Thoracic aorta (tissue), 2 donors: ENCODE data around the gene KRT79. TPM values are rescaled to one million over a fixed set of nuclear protein-coding genes. Genes with fewer than 3 reads are reported as not detected.

Source experiments
- ATAC-seq: fragments of 150-250 bp; one replicate; pipeline ENCODE4 v1.8.0; 2017; ENCODE audit warnings: low read depth; ENCODE audit not compliant: insufficient number of reproducible peaks, low FRiP score
- DNase-seq: peaks from one replicate; pipeline ENCODE4 v3.0.0-alpha.2; 2020; ENCODE audit warnings: low spot score
- H3K27ac ChIP-seq, 2 donors: fragments of 200-600 bp; sonication (generic); 1 replicate in 1 of 2; 2 replicates in 1 of 2; pipeline ENCODE4 v1.5.1; 2016; ENCODE audit warnings: mild to moderate bottlenecking in 2 of 2, moderate library complexity in 2 of 2
- H3K27me3 ChIP-seq: fragments of 200-600 bp; sonication (generic); replicated peaks from 2 replicates; pipeline ENCODE4 v1.6.0; 2016; ENCODE audit warnings: mild to moderate bottlenecking; ENCODE audit not compliant: insufficient read depth
- H3K36me3 ChIP-seq: fragments of 200-600 bp; sonication (generic); one replicate; pipeline ENCODE4 v1.5.1; 2016
- H3K4me1 ChIP-seq, 2 donors: fragments of 200-600 bp; sonication (generic); 1 replicate in 1 of 2; 2 replicates in 1 of 2; pipeline versions ENCODE4 v1.5.1 to v1.6.0; 2016; ENCODE audit warnings: low read depth in 2 of 2, mild to moderate bottlenecking in 1 of 2; ENCODE audit not compliant: control insufficient read depth in 1 of 2
- H3K4me3 ChIP-seq: fragments of 200-600 bp; sonication (generic); 2 replicates; pipeline ENCODE4 v1.5.1; 2016; ENCODE audit warnings: mild to moderate bottlenecking
- H3K9me3 ChIP-seq: fragments of 200-600 bp; sonication (generic); 2 replicates; pipeline ENCODE4 v1.5.1; 2016
- CTCF ChIP-seq: fragments of 200-600 bp; sonication (generic); IDR thresholded peaks from one replicate; pipeline ENCODE4 v1.5.1; 2019; ENCODE audit warnings: antibody characterized with exemption
- total RNA-seq, 2 donors: library from RNA; depleted of rRNA; stranded (reverse); fragments of >200 nt; gene quantifications; one replicate each; pipeline versions ENCODE4 v1.1.0 to v1.2.3, GENCODE V29; 2016

KRT79 gene
- total RNA-seq, 2 donors from 2014 or later, result not detected

GRCh38 chr12:52876372-52876771, 42.3 kb upstream of the KRT79 start:
- ATAC-seq (no peak), DNase-seq (no peak)
- TF ChIP-seq CTCF, result no peak
- Histone ChIP-seq H3K27ac (no peak overlapping the region), H3K36me3 (no peaks in the 10 kb centered on the region), H3K4me1 (peaks cover 7 to 13% of the 10 kb centered on the region in 2 donors), H3K9me3 (no peaks in the 10 kb centered on the region), H3K4me3 (no peak overlapping the region), H3K27me3 (no peaks in the 10 kb centered on the region)

GRCh38 chr12:52874573-52875435, 40.7 kb upstream of the KRT79 start:
- TF ChIP-seq CTCF, result no peak
- H3K27ac ChIP-seq, result peak overlapping the region in 1 of 2 donors; percentile 37
- DNase-seq, result no peak
- H3K4me1 ChIP-seq, result peaks cover 7 to 21% of the 10 kb centered on the region in 2 donors
- no peaks in the 10 kb centered on the region for H3K36me3 ChIP-seq
- H3K9me3 ChIP-seq, result no peaks in the 10 kb centered on the region
- H3K4me3 ChIP-seq, result peak overlapping the region; percentile 77
- H3K27me3 ChIP-seq, result no peaks in the 10 kb centered on the region
- ATAC-seq, result no peak

GRCh38 chr12:52873832-52874572, 39.9 kb upstream of the KRT79 start:
- ATAC-seq (peak; percentile 68), DNase-seq (peak; percentile 71)
- peaks cover 4 to 21% of the 10 kb centered on the region in 2 donors for H3K4me1 ChIP-seq
- peak overlapping the region; percentile 77 for H3K4me3 ChIP-seq
- H3K9me3 ChIP-seq, result no peaks in the 10 kb centered on the region
- no peaks in the 10 kb centered on the region for H3K27me3 ChIP-seq
- no peak for TF ChIP-seq CTCF
- peak overlapping the region; percentile 10 to 46 for H3K27ac ChIP-seq
- no peaks in the 10 kb centered on the region for H3K36me3 ChIP-seq

- H3K27ac ChIP-seq, result peak overlapping the region; percentile 10 to 46
- H3K27me3 ChIP-seq, result no peaks in the 10 kb centered on the region
- no peak for TF ChIP-seq CTCF
- H3K36me3 ChIP-seq, result no peaks in the 10 kb centered on the region
- no peaks in the 10 kb centered on the region for H3K9me3 ChIP-seq
- no peak for DNase-seq
- peak overlapping the region; percentile 77 for H3K4me3 ChIP-seq
- ATAC-seq, result no peak
- peaks cover 4 to 21% of the 10 kb centered on the region in 2 donors for H3K4me1 ChIP-seq
Measured at GRCh38 chr12:52873513-52873831, 39.4 kb upstream of the KRT79 start.

- no peak for DNase-seq
Measured at GRCh38 chr12:52872644-52873389, 38.7 kb upstream of the KRT79 start.

More at GRCh38 chr12:52872644-52873389, 38.7 kb upstream of the KRT79 start:
- no peaks in the 10 kb centered on the region for H3K27me3 ChIP-seq
- no peak for ATAC-seq
- no peak for TF ChIP-seq CTCF
- no peaks in the 10 kb centered on the region for H3K36me3 ChIP-seq
- no peak overlapping the region for H3K4me3 ChIP-seq
- H3K9me3 ChIP-seq, result no peaks in the 10 kb centered on the region
- H3K4me1 ChIP-seq, result peaks cover 4 to 21% of the 10 kb centered on the region in 2 donors
- H3K27ac ChIP-seq, result no peak overlapping the region
